HG03558 (cell line): ENCODE results near the gene CFAP161.

Source experiments
- ATAC-seq: cut with Tn5 transposase; IDR thresholded peaks from one replicate; pipeline ENCODE4 v1.9.1; 2021; ENCODE audit warnings: moderate number of reproducible peaks; ENCODE audit not compliant: unreplicated experiment; ENCODE audit errors: extremely low read depth

Gene CFAP161

DNA sequence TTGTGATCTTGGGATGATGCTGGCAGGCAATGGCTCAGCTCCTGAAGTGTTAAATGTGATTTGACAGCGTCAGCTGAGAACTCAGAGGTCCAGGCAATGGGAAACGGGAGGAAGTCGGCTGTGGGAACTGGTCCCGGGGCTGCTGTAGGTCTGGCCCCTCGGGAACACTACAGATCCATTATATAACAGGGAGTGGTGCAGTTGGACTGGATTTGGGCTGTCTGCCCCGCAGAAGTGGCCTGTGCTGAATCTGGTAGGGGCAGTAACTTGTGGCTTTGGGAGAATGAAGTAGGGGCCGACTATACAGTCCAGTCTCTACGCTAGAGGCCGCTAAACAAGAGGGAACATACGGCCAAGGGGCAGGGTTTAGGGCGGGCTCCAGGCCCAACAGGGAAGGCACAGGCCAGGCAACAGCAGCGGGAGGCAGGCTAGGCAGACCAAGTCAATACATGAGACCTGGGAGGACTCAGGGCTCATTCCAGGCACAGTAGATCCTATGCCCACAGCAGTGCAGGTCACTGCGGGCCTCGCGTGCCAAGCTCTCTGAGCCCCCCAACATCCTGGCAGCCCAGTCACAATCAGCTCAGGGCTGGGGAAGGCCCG is 42.3 kb downstream of the CFAP161 start:
- ATAC-seq, result no peak

DNA sequence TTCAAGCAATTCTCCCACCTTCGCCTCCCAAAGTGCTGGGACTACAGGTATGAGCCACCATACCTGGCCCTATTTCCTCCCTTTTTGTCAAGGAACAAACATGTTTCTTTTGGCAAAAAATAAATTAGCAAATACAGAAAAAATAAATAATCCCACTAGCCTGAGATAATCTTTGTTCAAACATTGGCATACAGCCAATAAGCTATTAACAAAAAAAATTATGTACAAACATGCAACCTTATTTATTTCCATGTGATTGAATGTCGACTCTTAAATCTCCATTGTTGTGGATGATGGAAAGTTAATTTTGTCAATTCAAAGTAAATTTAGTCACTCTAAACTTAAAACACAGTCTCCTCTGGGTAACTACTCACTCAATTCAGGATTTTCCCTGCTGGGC is 44.3 kb downstream of the CFAP161 start:
- no peak for ATAC-seq

- ATAC-seq, result no peak
Observed at GRCh38 chr15:81181220-81181619, 47.1 kb downstream of the CFAP161 start.

GRCh38 chr15:81182031-81182755 is 48.1 kb downstream of the CFAP161 start:
- no peak for ATAC-seq

DNA sequence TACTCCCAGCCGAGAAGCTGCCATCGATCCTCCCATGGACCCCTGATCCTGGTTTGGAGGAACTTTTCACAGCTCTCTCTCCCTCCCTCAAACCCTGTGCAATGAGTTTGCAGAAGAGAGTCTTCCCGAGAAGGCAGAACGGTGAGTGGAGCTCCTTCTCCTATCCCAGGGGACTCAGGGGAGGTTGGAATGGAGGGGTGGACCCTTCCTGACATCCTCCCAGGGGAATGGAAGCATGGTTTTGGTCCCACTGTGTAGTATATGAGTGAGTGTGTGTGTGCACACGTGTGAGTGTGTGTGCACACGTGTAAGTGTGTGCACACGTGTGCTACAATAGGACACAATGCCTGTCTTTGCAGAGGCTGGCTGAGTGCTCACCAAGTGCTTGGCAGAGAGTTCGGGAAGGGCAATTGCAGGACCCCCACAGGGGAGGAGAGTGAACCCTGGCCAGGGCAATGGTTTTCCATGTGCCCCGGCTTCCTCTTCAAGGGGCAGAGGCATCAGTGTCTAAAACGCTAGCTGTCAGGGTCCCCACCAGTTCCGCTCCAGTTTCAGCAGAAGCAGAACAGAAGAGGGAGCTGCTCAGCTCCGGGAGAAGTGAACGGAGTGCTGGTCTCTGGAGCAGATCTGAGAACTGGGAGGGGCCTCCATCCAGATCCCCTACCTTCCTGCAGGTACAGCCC is 48.8 kb downstream of the CFAP161 start:
- ATAC-seq, result no peak

DNA sequence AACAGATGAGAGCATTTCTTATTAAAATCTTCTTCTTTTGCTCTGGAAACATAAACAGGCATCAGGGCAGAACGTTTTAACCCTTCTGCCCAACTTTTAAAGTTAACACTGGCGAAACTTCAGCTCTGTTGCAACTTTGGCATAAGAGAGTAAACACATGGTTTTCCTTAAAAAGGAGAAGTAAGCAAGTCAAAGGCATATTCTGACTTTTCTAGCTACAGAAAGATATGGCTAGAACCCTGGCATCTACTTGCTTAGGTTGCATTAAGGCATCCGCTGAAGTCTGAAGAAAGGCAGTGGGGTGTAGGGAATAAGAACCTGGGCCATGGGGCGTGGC is 49.3 kb downstream of the CFAP161 start:
- ATAC-seq, result no peak

GRCh38 chr15:81184188-81184587 is 50.1 kb downstream of the CFAP161 start:
- no peak for ATAC-seq

GRCh38 chr15:81185631-81186295 is 51.7 kb downstream of the CFAP161 start:
- no peak for ATAC-seq

- ATAC-seq, result no peak
Observed at GRCh38 chr15:81188354-81188753, 54.3 kb downstream of the CFAP161 start.

DNA sequence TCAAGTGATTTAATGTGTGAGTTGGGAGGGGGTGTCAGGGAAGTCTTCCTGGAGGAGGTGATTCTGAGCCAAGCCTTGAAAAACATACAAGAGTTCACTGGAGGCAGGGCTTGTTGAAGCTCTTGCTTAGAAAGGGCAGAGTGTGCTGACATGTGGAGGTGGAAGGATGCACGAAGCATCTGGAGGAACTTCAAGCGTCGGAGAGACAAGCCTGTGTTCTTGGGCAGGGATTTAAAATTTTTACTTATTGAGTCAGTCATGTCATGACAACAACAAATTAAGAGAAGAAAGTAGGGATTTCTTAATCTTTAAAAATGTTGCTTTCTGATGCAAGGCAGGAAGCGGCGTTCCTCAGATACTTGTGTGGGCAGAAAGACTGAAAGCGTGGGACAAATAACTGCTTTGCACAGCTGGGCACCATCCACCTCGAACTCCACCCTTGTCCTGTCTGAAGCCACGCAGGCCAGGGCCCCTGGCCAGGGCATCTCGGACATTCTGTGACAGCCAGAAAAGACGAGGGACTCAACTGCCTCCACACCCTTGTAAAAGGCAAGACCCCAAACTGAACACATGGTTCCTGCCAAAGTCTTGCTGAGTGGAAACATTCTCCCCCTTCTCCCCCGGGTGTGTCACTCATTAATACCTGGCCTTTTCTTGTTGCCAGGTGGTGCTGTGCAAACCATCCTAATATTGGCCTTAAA is 55.7 kb downstream of the CFAP161 start:
- ATAC-seq, result no peak

GRCh38 chr15:81190922-81191507 is 56.9 kb downstream of the CFAP161 start:
- no peak for ATAC-seq

- no peak for ATAC-seq
Observed at GRCh38 chr15:81191701-81192100, 57.6 kb downstream of the CFAP161 start.

GRCh38 chr15:81194723-81195122 is 60.7 kb downstream of the CFAP161 start:
- no peak for ATAC-seq

- no peak for ATAC-seq
Observed at GRCh38 chr15:81195339-81195864, 61.3 kb downstream of the CFAP161 start.

DNA sequence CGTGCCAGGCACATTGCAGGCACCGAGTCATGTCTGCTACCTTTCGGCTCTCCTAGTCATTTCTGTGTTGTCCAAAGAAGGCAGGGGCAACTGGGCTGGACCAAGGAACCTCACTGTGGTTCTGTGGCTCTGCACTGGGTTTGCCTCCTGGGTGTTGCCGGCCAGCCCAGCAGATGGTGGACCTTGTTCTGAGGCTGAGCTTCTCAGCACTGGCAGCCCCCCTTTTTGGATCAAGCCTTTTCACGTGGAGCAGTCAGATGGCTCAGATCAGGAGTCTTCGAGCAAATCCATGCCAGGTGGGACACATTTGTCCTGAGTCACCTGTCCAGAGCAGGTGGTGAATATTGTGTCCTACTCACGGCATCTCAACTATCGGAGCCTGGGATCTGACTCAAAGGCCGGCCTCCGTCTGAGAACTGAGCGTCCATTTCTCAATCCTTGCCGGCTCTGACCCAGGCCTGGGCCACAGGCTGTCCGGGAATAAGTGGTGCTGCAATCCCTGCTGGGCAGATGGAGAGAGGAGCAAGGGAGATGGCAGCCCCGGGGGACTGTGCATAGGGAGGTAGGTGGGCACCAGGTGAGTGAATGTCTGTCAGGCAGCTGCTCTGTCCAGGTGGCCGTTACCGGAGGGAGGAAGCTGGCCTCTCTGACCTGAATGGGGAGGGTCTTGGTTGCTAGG is 62.6 kb downstream of the CFAP161 start, which contains the start of gene IL16:
Gene IL16 (plus strand): TSS at position 304 of the 679 bp plus-strand sequence. CDS start 28,521 bp downstream, outside the sequence.
- ATAC-seq, result no peak

DNA sequence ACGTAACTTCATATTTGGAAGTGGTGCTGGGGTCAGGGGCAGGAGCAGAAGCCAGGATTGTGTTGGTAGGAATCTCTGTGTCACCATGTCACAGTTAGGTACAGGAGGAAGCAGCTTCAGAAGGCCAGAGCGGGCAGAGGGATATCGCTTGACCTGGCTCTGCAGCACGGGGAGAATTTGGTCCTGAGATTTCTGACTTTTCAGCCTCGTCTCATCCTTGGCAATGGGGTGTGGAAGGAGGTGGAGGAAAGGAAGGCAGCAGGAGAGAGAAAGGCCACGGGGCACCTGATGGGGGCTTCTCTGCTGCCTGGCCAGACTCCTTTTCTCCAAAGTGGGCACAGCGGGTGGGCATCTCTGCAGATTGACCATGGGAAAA is 63.2 kb downstream of the CFAP161 start:
- no peak for ATAC-seq

DNA sequence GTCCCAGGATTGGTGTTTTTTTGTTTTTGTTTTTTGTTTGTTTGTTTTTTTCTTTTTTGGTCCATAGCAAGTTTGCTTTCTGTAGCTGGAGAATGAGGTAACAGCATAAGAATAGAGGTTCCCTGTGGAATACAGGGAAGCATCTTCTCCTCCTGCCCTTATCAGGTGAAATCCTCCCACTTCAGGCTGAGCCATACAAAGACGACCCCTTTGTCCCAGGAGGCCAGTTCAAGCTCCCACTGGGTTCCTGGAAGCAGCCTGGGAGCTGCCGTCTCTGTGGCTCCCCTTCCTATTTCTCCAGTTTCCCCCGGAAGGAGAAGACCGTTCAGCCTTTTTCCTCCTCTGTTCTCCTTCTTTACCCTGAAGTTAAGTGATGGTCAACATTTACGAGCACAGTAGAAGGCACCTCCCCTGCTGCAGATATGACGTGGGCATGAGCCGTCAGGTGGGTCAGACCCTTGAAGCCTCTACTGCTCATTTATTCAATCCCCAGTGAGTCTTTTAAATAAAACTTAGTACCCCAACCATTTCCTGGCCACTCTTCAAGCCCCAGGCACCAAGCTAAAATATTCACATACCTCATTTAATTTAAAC is 63.7 kb downstream of the CFAP161 start:
- ATAC-seq, result no peak
